ENCODE results near the gene KRTAP5-10. TPM values are rescaled to one million over a fixed set of nuclear protein-coding genes. Genes with fewer than 3 reads are reported as not detected.
"Not testable (repeated sequence)": the region's sequence is repeated elsewhere in the genome, so short reads cannot be mapped to it uniquely, and the experiment has no call there.

The KRTAP5-10 gene
- total RNA-seq, 4 donors from 2014 or later = not detected

DNA sequence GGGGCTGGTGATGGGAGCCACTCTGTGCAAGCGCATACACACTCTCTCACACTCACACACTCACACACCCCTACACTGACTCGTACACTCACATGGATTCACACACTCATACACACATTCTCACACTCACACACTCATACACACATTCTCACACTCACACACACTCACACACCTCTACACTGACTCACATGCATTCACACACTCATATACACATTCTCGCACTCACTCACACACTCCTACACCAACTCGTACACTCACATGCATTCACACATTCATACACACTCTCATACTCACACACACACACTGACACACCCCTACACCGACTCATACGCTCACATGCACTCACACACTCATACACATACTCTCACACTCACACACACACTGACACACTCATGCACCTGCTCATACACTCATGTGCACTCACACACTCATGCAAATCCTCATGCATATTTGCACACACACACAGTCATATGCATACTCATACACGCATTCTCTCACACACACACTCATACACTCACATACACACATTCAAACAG is 12.2 kb downstream of the KRTAP5-10 start:
- H3K27me3 ChIP-seq = no peaks in the 10 kb centered on the region
- ATAC-seq (no peak), DNase-seq (no peak)
- intact Hi-C loops (cut with DNase I; ENCODE audit: low total_unique reads) (no loop called here), in situ Hi-C loops (cut with MboI; ENCODE audit: low sequenced_read_pairs in 4 of 4) (no loop called here)
- no peak overlapping the region for H3K27ac ChIP-seq
- no peak overlapping the region for H3K4me3 ChIP-seq
- H3K36me3 ChIP-seq = no peaks in the 10 kb centered on the region
- TF ChIP-seq POLR2A (IDR thresholded peaks at IDR 0.05) (no peak), CTCF (IDR thresholded peaks at IDR 0.05 in 4 of 5, conservative IDR thresholded peaks at IDR 0.05 in 1 of 5) (no peak)
- no peaks in the 10 kb centered on the region for H3K4me1 ChIP-seq
- no peaks in the 10 kb centered on the region for H3K9me3 ChIP-seq

DNA sequence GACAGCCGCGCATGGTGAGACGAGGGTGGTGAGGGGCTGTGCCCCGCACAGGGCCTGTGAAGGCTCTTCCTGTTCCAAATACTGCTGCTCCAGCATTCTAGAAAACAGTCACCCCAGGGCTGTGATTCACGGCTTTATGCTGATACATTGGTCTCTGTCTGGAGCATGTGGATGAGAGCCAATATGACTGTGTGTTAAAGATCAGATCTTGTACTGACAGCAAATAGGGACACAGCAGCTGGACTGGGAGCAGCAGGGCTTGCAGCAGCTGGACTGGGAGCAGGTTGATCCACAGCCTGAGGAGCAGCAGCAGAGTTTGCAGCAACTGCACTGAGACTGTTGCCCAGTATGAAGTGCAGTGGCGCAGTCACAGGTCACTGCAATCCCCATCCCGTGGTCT is 14.2 kb downstream of the KRTAP5-10 start:
- H3K9me3 ChIP-seq; H3K4me1 ChIP-seq; DNase-seq; H3K36me3 ChIP-seq; intact Hi-C loops (cut with DNase I; ENCODE audit: low total_unique reads); H3K27me3 ChIP-seq; H3K27ac ChIP-seq; in situ Hi-C loops (cut with MboI; ENCODE audit: low sequenced_read_pairs in 4 of 4); ATAC-seq; H3K4me3 ChIP-seq: not testable (repeated sequence)

DNA sequence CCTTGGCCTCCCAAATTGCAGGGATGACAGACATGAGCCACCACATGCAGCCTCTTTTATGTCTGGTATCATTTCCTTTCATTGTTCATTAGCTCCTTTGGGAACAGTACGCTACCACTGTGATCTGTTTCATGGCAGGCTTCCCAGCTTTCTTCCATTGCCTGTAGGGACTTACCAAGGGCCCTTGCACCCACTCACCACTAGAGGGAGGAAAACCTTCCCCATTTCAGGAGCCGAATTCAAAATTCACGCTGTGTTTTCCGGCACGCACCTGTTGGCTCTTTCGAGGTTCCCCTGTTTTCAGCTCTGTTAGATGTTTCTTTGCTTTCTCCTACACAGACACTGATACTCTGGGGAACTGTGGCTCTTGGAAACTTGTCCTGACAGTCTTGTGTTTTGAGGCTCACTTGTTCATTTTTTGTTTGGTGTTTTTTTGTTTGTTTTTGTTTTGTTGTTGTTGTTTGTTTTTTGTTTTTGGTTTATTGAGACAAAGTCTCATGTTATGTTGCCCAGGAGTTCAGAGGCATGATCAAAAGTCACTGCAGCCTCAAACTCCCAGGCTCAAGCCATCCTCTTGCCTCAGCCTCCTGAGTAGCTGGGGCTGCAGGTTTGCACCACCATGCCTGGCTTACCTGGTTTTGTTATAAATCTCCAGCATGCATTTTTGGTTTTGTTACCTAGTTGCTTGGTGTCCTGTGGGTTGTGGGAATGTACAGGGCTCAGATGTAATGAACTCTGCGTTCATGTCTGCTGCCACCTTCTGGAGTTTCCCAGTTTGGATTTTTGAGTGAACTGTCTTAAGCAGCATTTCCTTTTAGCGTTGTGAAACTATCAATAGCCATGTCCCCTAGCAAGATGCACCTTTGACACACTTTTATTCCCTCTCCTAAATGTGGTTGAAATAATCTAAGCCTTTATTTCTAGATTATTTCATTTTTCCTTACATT is 15.0 kb downstream of the KRTAP5-10 start:
- intact Hi-C loops (cut with DNase I; ENCODE audit: low total_unique reads) = no loop called here
- peaks cover 0 to 3% (median 0%) of the 10 kb centered on the region in 3 donors for H3K27me3 ChIP-seq
- peak; percentile 36 to 37 for DNase-seq

DNA sequence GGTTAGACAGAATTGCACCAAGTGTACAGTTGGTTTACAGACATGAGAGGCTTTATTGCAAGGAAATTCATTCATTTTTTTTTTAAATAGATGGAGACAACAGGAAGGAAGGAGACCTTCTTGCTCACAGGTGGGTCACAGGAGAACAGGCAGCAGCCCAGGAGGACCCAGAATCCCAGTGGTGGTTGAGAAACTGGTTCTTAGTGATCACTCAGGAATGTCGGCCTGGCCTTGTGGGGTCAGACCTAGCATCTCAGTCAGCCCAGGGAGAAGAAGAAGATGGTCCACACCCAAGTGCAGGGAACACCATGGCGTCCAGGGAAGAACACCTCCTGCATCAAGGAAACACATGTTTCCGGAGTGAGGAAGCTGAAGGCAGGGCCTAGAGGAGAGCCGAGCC is 16.5 kb downstream of the KRTAP5-10 start:
- no peak for TF ChIP-seq CTCF (IDR thresholded peaks at IDR 0.05 in 4 of 5, conservative IDR thresholded peaks at IDR 0.05 in 1 of 5)
- TF ChIP-seq POLR2A (IDR thresholded peaks at IDR 0.05) = no peak
- no peak for ATAC-seq
- in situ Hi-C loops (cut with MboI; ENCODE audit: low sequenced_read_pairs in 4 of 4) = no loop called here

More for the DNA sequence above, 15.0 kb downstream of the KRTAP5-10 start:
- TF ChIP-seq POLR2A (IDR thresholded peaks at IDR 0.05) = no peak
- peak; percentile 18 to 77 (median 51) for TF ChIP-seq CTCF (IDR thresholded peaks at IDR 0.05 in 4 of 5, conservative IDR thresholded peaks at IDR 0.05 in 1 of 5)
- H3K4me3 ChIP-seq = no peak overlapping the region
- in situ Hi-C loops (cut with MboI; ENCODE audit: low sequenced_read_pairs in 4 of 4) = no loop called here
- H3K36me3 ChIP-seq = no peaks in the 10 kb centered on the region
- H3K27ac ChIP-seq = no peak overlapping the region
- peak; percentile 90 to 94 for ATAC-seq
- no peaks in the 10 kb centered on the region for H3K4me1 ChIP-seq
- H3K9me3 ChIP-seq = no peaks in the 10 kb centered on the region

GRCh38 chr11:71582309-71582895 is 17.0 kb downstream of the KRTAP5-10 start, which contains the start of gene KRTAP5-11:
TSS of gene KRTAP5-11 (minus strand) at chr11:71582875. CDS start at chr11:71582837, 38 bp downstream.
- TF ChIP-seq CTCF (IDR thresholded peaks at IDR 0.05 in 4 of 5, conservative IDR thresholded peaks at IDR 0.05 in 1 of 5) (no peak), POLR2A (IDR thresholded peaks at IDR 0.05) (no peak)
- Histone ChIP-seq H3K9me3 (no peaks in the 10 kb centered on the region), H3K36me3 (no peaks in the 10 kb centered on the region), H3K4me3 (no peak within 1 kb of the TSS), H3K27ac (no peak within 1 kb of the TSS), H3K27me3 (peaks cover 0 to 3% (median 0%) of the 10 kb centered on the region in 3 donors), H3K4me1 (no peaks in the 10 kb centered on the region)
- intact Hi-C loops (cut with DNase I; ENCODE audit: low total_unique reads) = no loop called here
- in situ Hi-C loops (cut with MboI; ENCODE audit: low sequenced_read_pairs in 4 of 4) = no loop called here
- DNase-seq = no peak
- no peak for ATAC-seq

More for the DNA sequence above, 16.5 kb downstream of the KRTAP5-10 start:
- no peak for DNase-seq
- peaks cover 0 to 3% (median 0%) of the 10 kb centered on the region in 3 donors for H3K27me3 ChIP-seq
- no peaks in the 10 kb centered on the region for H3K36me3 ChIP-seq
- no peaks in the 10 kb centered on the region for H3K9me3 ChIP-seq
- H3K27ac ChIP-seq = no peak overlapping the region
- no peaks in the 10 kb centered on the region for H3K4me1 ChIP-seq
- intact Hi-C loops (cut with DNase I; ENCODE audit: low total_unique reads) = no loop called here
- no peak overlapping the region for H3K4me3 ChIP-seq

GRCh38 chr11:71582969-71583368 is 17.6 kb downstream of the KRTAP5-10 start:
- ATAC-seq; H3K4me3 ChIP-seq; H3K27me3 ChIP-seq; H3K36me3 ChIP-seq; H3K4me1 ChIP-seq; in situ Hi-C loops (cut with MboI; ENCODE audit: low sequenced_read_pairs in 4 of 4); H3K9me3 ChIP-seq; intact Hi-C loops (cut with DNase I; ENCODE audit: low total_unique reads); H3K27ac ChIP-seq; DNase-seq: not testable (repeated sequence)

DNA sequence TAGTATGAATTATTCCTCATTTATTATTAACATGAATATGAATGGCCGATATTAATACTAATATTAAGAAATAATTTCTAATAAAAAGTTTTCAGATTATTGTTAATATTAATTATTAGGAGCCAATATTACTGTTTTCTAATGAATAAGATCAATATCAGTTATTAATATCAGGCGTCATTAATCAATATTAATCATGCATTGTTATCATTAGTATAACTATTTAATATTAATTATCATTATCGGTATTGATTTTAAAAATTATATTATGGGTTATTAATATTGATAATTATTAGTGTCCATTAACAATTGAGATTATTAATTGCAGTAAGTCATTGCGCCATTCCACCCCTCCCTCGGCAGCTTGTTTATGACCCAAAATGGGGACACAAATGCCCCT is 20.3 kb downstream of the KRTAP5-10 start:
- H3K4me1 ChIP-seq; in situ Hi-C loops (cut with MboI; ENCODE audit: low sequenced_read_pairs in 4 of 4); H3K36me3 ChIP-seq; H3K27me3 ChIP-seq; H3K4me3 ChIP-seq; intact Hi-C loops (cut with DNase I; ENCODE audit: low total_unique reads); H3K9me3 ChIP-seq; ATAC-seq; H3K27ac ChIP-seq; DNase-seq: not testable (repeated sequence)
